Transverse colon (tissue), 4 donors: Measurements from ENCODE around the gene MMP24OS.

Source experiments
- EP300 ChIP-seq: sonication (generic); formaldehyde crosslinking; IDR thresholded peaks from one replicate; pipeline ENCODE4 v1.6.1; 2017; ENCODE audit warnings: antibody characterized with exemption, low read depth
- POLR2A ChIP-seq: fragments of 450-650 bp; IDR thresholded peaks from one replicate; pipeline ENCODE4 v1.6.1; 2016; ENCODE audit warnings: antibody characterized with exemption, mild to moderate bottlenecking, moderate library complexity
- POLR2AphosphoS5 ChIP-seq, 3 donors: sonication (generic); formaldehyde crosslinking; IDR thresholded peaks; one replicate each; pipeline ENCODE4 v1.6.1; 2016; ENCODE audit warnings: antibody characterized with exemption in 3 of 3
- TF ChIP-seq, protein P1 (sequence below), 5 experiments: fragments of 200-600 bp in 3 of 5; fragments of 450-650 bp in 2 of 5; sonication (generic) in 3 of 5; IDR thresholded peaks; 1 replicate in 2 of 5; 2 replicates in 3 of 5; pipeline ENCODE4 v1.5.1; 2016 to 2017; ENCODE audit warnings: antibody characterized with exemption in 5 of 5, inconsistent platforms in 3 of 5, mild to moderate bottlenecking in 2 of 5, moderate library complexity in 1 of 5

DNA sequence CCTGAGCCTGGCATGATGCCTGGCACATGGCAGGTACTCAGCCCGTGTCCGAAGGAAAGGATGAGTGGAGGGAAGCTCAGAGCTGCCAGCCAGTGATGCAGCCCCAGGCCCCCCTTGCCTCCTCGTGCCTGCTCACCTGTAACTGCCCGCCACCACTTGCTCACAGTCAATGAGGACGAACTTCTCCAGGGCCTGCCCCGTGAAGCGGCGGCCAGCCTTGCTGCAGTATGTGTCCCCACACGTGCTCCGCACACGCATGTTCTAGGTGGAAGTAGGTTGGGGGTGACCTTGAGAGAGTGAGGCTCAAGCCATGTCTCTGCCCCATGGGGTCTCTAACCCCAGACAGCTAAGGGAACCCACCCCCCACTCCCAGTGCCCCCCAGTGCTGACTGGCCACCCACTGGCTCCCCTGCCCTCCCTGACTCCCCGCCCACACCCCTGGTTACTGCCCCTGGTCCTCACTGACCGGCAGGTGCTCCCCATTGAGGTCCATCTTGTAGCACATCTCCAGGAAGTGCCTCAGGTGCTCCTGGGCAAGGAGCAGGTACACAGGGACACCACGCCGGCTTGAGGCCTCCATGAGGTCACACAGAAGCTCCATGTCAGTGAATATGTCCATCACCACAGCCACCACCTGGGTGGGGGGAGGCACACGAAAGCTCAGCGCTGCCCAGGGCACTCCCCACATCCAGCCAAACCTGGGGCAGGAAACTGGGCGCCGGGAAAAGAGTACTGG lies 10.6 kb upstream of the MMP24OS start:
- no peak for TF ChIP-seq EP300
- TF ChIP-seq, protein P1, sequence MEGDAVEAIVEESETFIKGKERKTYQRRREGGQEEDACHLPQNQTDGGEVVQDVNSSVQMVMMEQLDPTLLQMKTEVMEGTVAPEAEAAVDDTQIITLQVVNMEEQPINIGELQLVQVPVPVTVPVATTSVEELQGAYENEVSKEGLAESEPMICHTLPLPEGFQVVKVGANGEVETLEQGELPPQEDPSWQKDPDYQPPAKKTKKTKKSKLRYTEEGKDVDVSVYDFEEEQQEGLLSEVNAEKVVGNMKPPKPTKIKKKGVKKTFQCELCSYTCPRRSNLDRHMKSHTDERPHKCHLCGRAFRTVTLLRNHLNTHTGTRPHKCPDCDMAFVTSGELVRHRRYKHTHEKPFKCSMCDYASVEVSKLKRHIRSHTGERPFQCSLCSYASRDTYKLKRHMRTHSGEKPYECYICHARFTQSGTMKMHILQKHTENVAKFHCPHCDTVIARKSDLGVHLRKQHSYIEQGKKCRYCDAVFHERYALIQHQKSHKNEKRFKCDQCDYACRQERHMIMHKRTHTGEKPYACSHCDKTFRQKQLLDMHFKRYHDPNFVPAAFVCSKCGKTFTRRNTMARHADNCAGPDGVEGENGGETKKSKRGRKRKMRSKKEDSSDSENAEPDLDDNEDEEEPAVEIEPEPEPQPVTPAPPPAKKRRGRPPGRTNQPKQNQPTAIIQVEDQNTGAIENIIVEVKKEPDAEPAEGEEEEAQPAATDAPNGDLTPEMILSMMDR (IDR thresholded peaks at IDR 0.05) = no peak
- no peak for TF ChIP-seq POLR2AphosphoS5 (IDR thresholded peaks at IDR 0.05)
- no peak for TF ChIP-seq POLR2A
